ENCODE measurements around the gene URM1.
"Not testable (repeated sequence)": the region's sequence is repeated elsewhere in the genome, so short reads cannot be mapped to it uniquely, and the experiment has no call there.

URM1 gene

GRCh38 chr9:128416432-128417019, 45.4 kb downstream of the URM1 start:
- no peaks in the 10 kb centered on the region for H3K9me3 ChIP-seq
- TF ChIP-seq CTCF (IDR thresholded peaks at IDR 0.05; ENCODE audit: low read depth, low read length) = no peak
- peaks cover 7% of the 10 kb centered on the region for H3K4me1 ChIP-seq
- no peak for DNase-seq
- H3K4me3 ChIP-seq (ENCODE audit: low read depth, low read length) = no peak overlapping the region
- no peaks in the 10 kb centered on the region for H3K36me3 ChIP-seq
- no peaks in the 10 kb centered on the region for H3K27me3 ChIP-seq

GRCh38 chr9:128419061-128419925, 48.1 kb downstream of the URM1 start:
- DNase-seq = peak; percentile 52
- 0 out of 2 replicates have a peak, but pooled peaks have one; percentile 1 for TF ChIP-seq CTCF (IDR thresholded peaks at IDR 0.05; ENCODE audit: low read depth, low read length)
- H3K9me3 ChIP-seq = no peaks in the 10 kb centered on the region
- H3K27me3 ChIP-seq = no peaks in the 10 kb centered on the region
- H3K4me3 ChIP-seq (ENCODE audit: low read depth, low read length) = peak overlapping the region; percentile 6
- H3K4me1 ChIP-seq = peaks cover 7% of the 10 kb centered on the region
- H3K36me3 ChIP-seq = no peaks in the 10 kb centered on the region

GRCh38 chr9:128420060-128420650, 49.0 kb downstream of the URM1 start:
- no peaks in the 10 kb centered on the region for H3K9me3 ChIP-seq
- peak; percentile 88 for DNase-seq
- no peaks in the 10 kb centered on the region for H3K27me3 ChIP-seq
- H3K4me3 ChIP-seq (ENCODE audit: low read depth, low read length) = peak overlapping the region; percentile 67
- no peaks in the 10 kb centered on the region for H3K36me3 ChIP-seq
- peaks cover 7% of the 10 kb centered on the region for H3K4me1 ChIP-seq
- peak; percentile 77 for TF ChIP-seq CTCF (IDR thresholded peaks at IDR 0.05; ENCODE audit: low read depth, low read length)

- H3K4me3 ChIP-seq (ENCODE audit: low read depth, low read length) = peak within 1 kb of the TSS; percentile 67
- H3K4me1 ChIP-seq = peaks cover 7% of the 10 kb centered on the region
- TF ChIP-seq CTCF (IDR thresholded peaks at IDR 0.05; ENCODE audit: low read depth, low read length) = peak; percentile 28
- peak; percentile 85 for DNase-seq
- no peaks in the 10 kb centered on the region for H3K27me3 ChIP-seq
- no peaks in the 10 kb centered on the region for H3K36me3 ChIP-seq
- H3K9me3 ChIP-seq = no peaks in the 10 kb centered on the region
These were observed 49.7 kb downstream of the URM1 start, which contains the start of gene CERCAM for GRCh38 chr9:128420651-128421481. Gene CERCAM, plus strand, starts transcription at chr9:128420857. Its CDS starts 21 bp downstream, at chr9:128420878.

GRCh38 chr9:128421482-128421996, 50.4 kb downstream of the URM1 start:
- H3K36me3 ChIP-seq = no peaks in the 10 kb centered on the region
- TF ChIP-seq CTCF (IDR thresholded peaks at IDR 0.05; ENCODE audit: low read depth, low read length) = no peak
- H3K9me3 ChIP-seq = no peaks in the 10 kb centered on the region
- H3K4me1 ChIP-seq = peaks cover 7% of the 10 kb centered on the region
- H3K4me3 ChIP-seq (ENCODE audit: low read depth, low read length) = peak overlapping the region; percentile 67
- no peaks in the 10 kb centered on the region for H3K27me3 ChIP-seq
- DNase-seq = no peak

- H3K9me3 ChIP-seq; H3K36me3 ChIP-seq; H3K4me3 ChIP-seq (ENCODE audit: low read depth, low read length); DNase-seq; H3K4me1 ChIP-seq; H3K27me3 ChIP-seq: not testable (repeated sequence)
These were observed 51.0 kb downstream of the URM1 start for GRCh38 chr9:128422022-128422782.
